H9 (cell line): ENCODE data around the gene COMMD10. TPM values are rescaled to one million over a fixed set of nuclear protein-coding genes. Genes with fewer than 3 reads are reported as not detected.

Experiments
- DNase-seq: peaks from one replicate; pipeline ENCODE4 v3.0.0-alpha.2; 2017
- H2AFZ ChIP-seq: one replicate; pipeline ENCODE4 v1.6.1; 2013; ENCODE audit warnings: mild to moderate bottlenecking, low read length, control low read depth, moderate library complexity
- H2AK5ac ChIP-seq: 2 replicates; pipeline ENCODE4 v1.6.1; 2013; ENCODE audit warnings: low read length, control low read depth, mixed read lengths; ENCODE audit not compliant: insufficient read length
- H2BK120ac ChIP-seq: one replicate; pipeline ENCODE4 v1.6.1; 2013; ENCODE audit warnings: low read depth, mild to moderate bottlenecking, low read length, control low read depth, inconsistent platforms; ENCODE audit not compliant: poor library complexity, severe bottlenecking
- H2BK12ac ChIP-seq: 2 replicates; pipeline ENCODE4 v1.6.1; 2013; ENCODE audit warnings: low read length, control low read depth, mixed read lengths, low read depth; ENCODE audit not compliant: insufficient read length
- H2BK15ac ChIP-seq: 2 replicates; pipeline ENCODE4 v1.6.1; 2013; ENCODE audit warnings: low read depth, low read length, control low read depth
- H2BK20ac ChIP-seq: one replicate; pipeline ENCODE4 v1.6.1; 2013; ENCODE audit warnings: low read depth, mild to moderate bottlenecking, low read length, control low read depth, inconsistent platforms; ENCODE audit not compliant: poor library complexity, severe bottlenecking
- H2BK5ac ChIP-seq: 2 replicates; pipeline ENCODE4 v1.6.1; 2013; ENCODE audit warnings: low read length, control low read depth, mixed read lengths; ENCODE audit not compliant: insufficient read length
- H3K14ac ChIP-seq: 2 replicates; pipeline ENCODE4 v1.6.1; 2013; ENCODE audit warnings: low read length, control low read depth; ENCODE audit not compliant: insufficient read depth
- H3K18ac ChIP-seq: 2 replicates; pipeline ENCODE4 v1.6.1; 2013; ENCODE audit warnings: low read depth, mild to moderate bottlenecking, mixed read lengths, low read length, control low read depth; ENCODE audit not compliant: insufficient read length
- H3K23ac ChIP-seq: 2 replicates; pipeline ENCODE4 v1.6.1; 2013; ENCODE audit warnings: low read length, control low read depth, mixed read lengths, low read depth; ENCODE audit not compliant: insufficient read length
- H3K23me2 ChIP-seq: 2 replicates; pipeline ENCODE4 v1.6.1; 2013; ENCODE audit warnings: low read depth, mild to moderate bottlenecking, mixed read lengths, low read length, control low read depth; ENCODE audit not compliant: insufficient read length, poor library complexity, severe bottlenecking
- H3K27ac ChIP-seq: 2 replicates; pipeline ENCODE4 v1.5.1; 2013; ENCODE audit warnings: low read length, control low read depth, mixed read lengths, low read depth; ENCODE audit not compliant: insufficient read length
- H3K27me3 ChIP-seq: 2 replicates; pipeline ENCODE4 v1.6.1; 2013; ENCODE audit warnings: low read length, control low read depth, inconsistent platforms; ENCODE audit not compliant: insufficient read depth
- H3K4ac ChIP-seq: 2 replicates; pipeline ENCODE4 v1.6.1; 2013; ENCODE audit warnings: low read depth, mild to moderate bottlenecking, control low read depth, inconsistent platforms, low read length, moderate library complexity
- H3K4me1 ChIP-seq: 2 replicates; pipeline ENCODE4 v1.6.1; 2013; ENCODE audit warnings: low read length, control low read depth, inconsistent platforms; ENCODE audit not compliant: insufficient read depth
- H3K4me2 ChIP-seq: 2 replicates; pipeline ENCODE4 v1.6.1; 2013; ENCODE audit warnings: low read length, control low read depth, mixed read lengths; ENCODE audit not compliant: insufficient read length, insufficient read depth
- H3K56ac ChIP-seq: 2 replicates; pipeline ENCODE4 v1.6.1; 2013; ENCODE audit warnings: low read depth, mild to moderate bottlenecking, mixed read lengths, low read length, control low read depth; ENCODE audit not compliant: insufficient read length
- H3K79me1 ChIP-seq: 2 replicates; pipeline ENCODE4 v1.6.1; 2013; ENCODE audit warnings: low read depth, mild to moderate bottlenecking, moderate library complexity, low read length, control low read depth, inconsistent platforms; ENCODE audit not compliant: insufficient read depth, poor library complexity, severe bottlenecking
- H3K79me2 ChIP-seq: 2 replicates; pipeline ENCODE4 v1.6.1; 2013; ENCODE audit warnings: low read length, control low read depth, inconsistent platforms; ENCODE audit not compliant: insufficient read depth
- H3K9ac ChIP-seq: 2 replicates; pipeline ENCODE4 v1.6.1; 2013; ENCODE audit warnings: low read length, control low read depth, mixed read lengths; ENCODE audit not compliant: insufficient read length; ENCODE audit errors: extremely low read depth
- H3K9me3 ChIP-seq: one replicate; pipeline ENCODE4 v1.6.1; 2013; ENCODE audit warnings: low read depth, low read length, inconsistent platforms; ENCODE audit not compliant: control insufficient read depth
- H3T11ph ChIP-seq: one replicate; pipeline ENCODE4 v1.6.1; 2013; ENCODE audit warnings: mild to moderate bottlenecking, low read length, control low read depth, inconsistent platforms
- H4K20me1 ChIP-seq: one replicate; pipeline ENCODE4 v1.6.1; 2013; ENCODE audit not compliant: control insufficient read depth, insufficient read length, insufficient read depth
- H4K5ac ChIP-seq: 2 replicates; pipeline ENCODE4 v1.6.1; 2013; ENCODE audit warnings: low read depth, mild to moderate bottlenecking, mixed read lengths, low read length, control low read depth; ENCODE audit not compliant: insufficient read length
- H4K8ac ChIP-seq: replicated peaks from 2 replicates; pipeline ENCODE4 v1.6.1; 2013; ENCODE audit warnings: low read length, control low read depth, mixed read lengths, low read depth; ENCODE audit not compliant: insufficient read length
- H4K91ac ChIP-seq: 2 replicates; pipeline ENCODE4 v1.6.1; 2013; ENCODE audit warnings: low read depth, mild to moderate bottlenecking, moderate library complexity, mixed read lengths, low read length, control low read depth; ENCODE audit not compliant: insufficient read length
- H3K27ac Mint-ChIP-seq, 3 experiments: 2 replicates in 2 of 3; 3 replicates in 1 of 3; pipeline ENCODE4 v1.8.0; 2020 to 2021; ENCODE audit warnings: mixed read lengths in 3 of 3, mild to moderate bottlenecking in 1 of 3, moderate library complexity in 1 of 3
- H3K27me3 Mint-ChIP-seq: 2 replicates; pipeline ENCODE4 v1.8.0; 2021; ENCODE audit warnings: low read depth, mild to moderate bottlenecking, moderate library complexity, mixed read lengths
- H3K36me3 Mint-ChIP-seq, 3 experiments: 2 replicates in 2 of 3; 3 replicates in 1 of 3; pipeline ENCODE4 v1.8.0; 2020 to 2021; ENCODE audit warnings: low read depth in 3 of 3, mixed read lengths in 3 of 3; ENCODE audit not compliant: insufficient read depth in 1 of 3
- H3K4me1 Mint-ChIP-seq, 2 experiments: 2 replicates each; pipeline ENCODE4 v1.8.0; 2020; ENCODE audit warnings: mixed read lengths in 2 of 2
- H3K4me3 Mint-ChIP-seq, 2 experiments: 2 replicates in 1 of 2; 3 replicates in 1 of 2; pipeline ENCODE4 v1.8.0; 2020 to 2021; ENCODE audit warnings: mild to moderate bottlenecking in 2 of 2, mixed read lengths in 2 of 2, moderate library complexity in 1 of 2
- H3K9me3 Mint-ChIP-seq, 2 experiments: 2 replicates in 1 of 2; 3 replicates in 1 of 2; pipeline ENCODE4 v1.8.0; 2020; ENCODE audit warnings: mild to moderate bottlenecking in 2 of 2, mixed read lengths in 2 of 2, moderate library complexity in 1 of 2
- CTCF ChIP-seq: fragments of 200-600 bp; sonication (generic); conservative IDR thresholded peaks from 3 replicates; pipeline ENCODE4 v1.8.0; 2021; ENCODE audit warnings: antibody characterized with exemption, mild to moderate bottlenecking
- WGBS: extraction: QIAGEN DNeasy Blood & Tissue Kit; methylation state at CpG from one replicate; pipeline ENCODE4 v1.1.7; 2013; ENCODE audit warnings: missing lambda C conversion rate, low lambda C conversion rate, mixed read lengths; ENCODE audit not compliant: insufficient read length; ENCODE audit errors: extremely low coverage; 5-methylcytosine and 5-hydroxymethylcytosine counted together
- total RNA-seq: library from RNA; stranded (reverse); gene quantifications from 2 replicates; pipeline ENCODE4 v1.2.1, GENCODE V29; 2021

The COMMD10 gene
- total RNA-seq, 1 experiment from 2014 or later, result 33.9 TPM

GRCh38 chr5:116035123-116035522, 49.7 kb upstream of the COMMD10 start:
- no peaks in the 10 kb centered on the region; a peak in 1 of 7 replicates for H3K36me3 Mint-ChIP-seq
- Histone ChIP-seq H2BK12ac (no peak overlapping the region), H4K20me1 (no peaks in the 10 kb centered on the region), H3K79me1 (no peaks in the 10 kb centered on the region), H3K4ac (no peak overlapping the region), H3T11ph (no peak overlapping the region), H4K8ac (no peak overlapping the region), H4K5ac (no peak overlapping the region), H2AFZ (no peak overlapping the region), H3K56ac (no peak overlapping the region), H3K23ac (no peak overlapping the region), H2BK20ac (no peak overlapping the region), H2BK15ac (no peak overlapping the region), H3K27me3 (no peaks in the 10 kb centered on the region), H2AK5ac (no peak overlapping the region), H3K23me2 (no peaks in the 10 kb centered on the region), H3K4me1 (no peaks in the 10 kb centered on the region; the same call in 1 of the 2 replicates), H3K14ac (no peak overlapping the region), H3K4me2 (no peak overlapping the region), H2BK120ac (no peak overlapping the region), H3K79me2 (no peaks in the 10 kb centered on the region), H3K27ac (no peak overlapping the region), H3K9me3 (no peaks in the 10 kb centered on the region), H2BK5ac (no peak overlapping the region), H3K18ac (no peak overlapping the region), H4K91ac (no peak overlapping the region), H3K9ac (no peak overlapping the region)
- no peak for DNase-seq
- no peaks in the 10 kb centered on the region; the same call in 1 of the 2 replicates for H3K27me3 Mint-ChIP-seq
- no peak overlapping the region for H3K4me3 Mint-ChIP-seq
- TF ChIP-seq CTCF, result no peak
- H3K4me1 Mint-ChIP-seq, result peaks cover 11% of the 10 kb centered on the region in 2 experiments; a peak in 3 of 4 replicates
- no peak overlapping the region for H3K27ac Mint-ChIP-seq
- H3K9me3 Mint-ChIP-seq, result no peaks in the 10 kb centered on the region
- WGBS, result no CpG with 5 or more reads among the region's 5 CpGs
